WTC11 (cell line): ENCODE data around the gene HECW1. TPM values are rescaled to one million over a fixed set of nuclear protein-coding genes. Genes with fewer than 3 reads are reported as not detected.

Experiments
- ATAC-seq: fragments of 200-7000 bp; cut with Tn5 transposase; 2 replicates; pipeline ENCODE4 v1.10.0; 2021; ENCODE audit warnings: mild to moderate bottlenecking, moderate library complexity
- CTCF ChIA-PET: fragments of 300-600 bp; sonication (Branson Sonifier 250); formaldehyde crosslinking; loops from one replicate; lab custom pipeline; 2021; ENCODE audit warnings: antibody characterized with exemption; lab: Charles Lee
- POLR2A ChIA-PET: fragments of 350-600 bp; sonication (Branson Sonifier 250); formaldehyde crosslinking; loops from one replicate; lab custom pipeline; 2021; ENCODE audit warnings: antibody characterized with exemption; lab: Charles Lee
- DNase-seq: peaks from one replicate; pipeline ENCODE4 v3.0.0; 2021; ENCODE audit warnings: low spot score
- H3K27ac Mint-ChIP-seq: 2 replicates; pipeline ENCODE4 v1.8.0; 2021; ENCODE audit warnings: mixed read lengths
- H3K27me3 Mint-ChIP-seq: 2 replicates; pipeline ENCODE4 v1.8.0; 2021; ENCODE audit warnings: low read depth, mild to moderate bottlenecking, moderate library complexity, mixed read lengths
- H3K36me3 Mint-ChIP-seq: 2 replicates; pipeline ENCODE4 v1.8.0; 2021; ENCODE audit warnings: mixed read lengths
- H3K4me1 Mint-ChIP-seq: 2 replicates; pipeline ENCODE4 v1.8.0; 2022; ENCODE audit warnings: mixed read lengths
- H3K4me3 Mint-ChIP-seq: 2 replicates; pipeline ENCODE4 v1.8.0; 2021; ENCODE audit warnings: mild to moderate bottlenecking, moderate library complexity, mixed read lengths
- H3K9me3 Mint-ChIP-seq: 2 replicates; pipeline ENCODE4 v1.8.0; 2021; ENCODE audit warnings: mixed read lengths
- FOXJ3 ChIP-seq: sonication (generic); formaldehyde crosslinking; IDR thresholded peaks from 2 replicates; pipeline ENCODE4 v1.9.0; 2021; ENCODE audit warnings: missing genetic modification reagents, mild to moderate bottlenecking, borderline replicate concordance
- MAX ChIP-seq: sonication (generic); formaldehyde crosslinking; IDR thresholded peaks from 2 replicates; pipeline ENCODE4 v1.8.0; 2022; ENCODE audit warnings: mild to moderate bottlenecking, missing genetic modification reagents
- PREB ChIP-seq: sonication (generic); formaldehyde crosslinking; IDR thresholded peaks from 2 replicates; pipeline ENCODE4 v1.8.1; 2022; ENCODE audit warnings: mild to moderate bottlenecking, missing genetic modification reagents, moderate library complexity, borderline replicate concordance
- SOX15 ChIP-seq: fragments of 250-450 bp; sonication (Bioruptor Pico); IDR thresholded peaks from 2 replicates; pipeline ENCODE4 v1.9.0; 2021; ENCODE audit warnings: mild to moderate bottlenecking
- ZNF317 ChIP-seq: sonication (generic); formaldehyde crosslinking; IDR thresholded peaks from 2 replicates; pipeline ENCODE4 v1.8.1; 2023; ENCODE audit warnings: low read depth, mild to moderate bottlenecking, moderate library complexity, missing genetic modification reagents, borderline replicate concordance
- ZNF423 ChIP-seq: fragments of 250-450 bp; sonication (Bioruptor Pico); IDR thresholded peaks from 2 replicates; pipeline ENCODE4 v2.1.2; 2022; ENCODE audit warnings: mild to moderate bottlenecking, moderate library complexity
- ZNF532 ChIP-seq: fragments of 250-450 bp; sonication (Bioruptor Pico); IDR thresholded peaks from 2 replicates; pipeline ENCODE4 v1.9.0; 2021; ENCODE audit warnings: mild to moderate bottlenecking, borderline replicate concordance
- total RNA-seq: library from RNA; stranded (reverse); gene quantifications from 3 replicates; pipeline ENCODE4 v1.2.3, GENCODE V29; 2021
- TF ChIP-seq, protein P1 (sequence below): sonication (generic); formaldehyde crosslinking; IDR thresholded peaks from 2 replicates; pipeline ENCODE4 v1.8.0; 2023; ENCODE audit warnings: mild to moderate bottlenecking, missing genetic modification reagents
- TF ChIP-seq, protein P2 (sequence below): fragments of 250-450 bp; sonication (Bioruptor Pico); IDR thresholded peaks from 2 replicates; pipeline ENCODE4 v1.9.0; 2021; ENCODE audit warnings: mild to moderate bottlenecking

HECW1 gene
- total RNA-seq, 1 experiment from 2014 or later: 6.1 TPM

- ChIA-PET POLR2A (no interaction called here), CTCF (interaction anchor here (1.8 kb wide), 1 partner anchor 20 kb away, joined by 10 read pairs; the partner anchor contains the start of gene STK17A)
- H3K36me3 Mint-ChIP-seq: peaks cover 20% of the 10 kb centered on the region
- H3K9me3 Mint-ChIP-seq: peaks cover 10% of the 10 kb centered on the region
- no peak for DNase-seq
- no peaks in the 10 kb centered on the region for H3K4me1 Mint-ChIP-seq
- no peak overlapping the region for H3K27ac Mint-ChIP-seq
- no peaks in the 10 kb centered on the region for H3K27me3 Mint-ChIP-seq
- TF ChIP-seq, protein P1, sequence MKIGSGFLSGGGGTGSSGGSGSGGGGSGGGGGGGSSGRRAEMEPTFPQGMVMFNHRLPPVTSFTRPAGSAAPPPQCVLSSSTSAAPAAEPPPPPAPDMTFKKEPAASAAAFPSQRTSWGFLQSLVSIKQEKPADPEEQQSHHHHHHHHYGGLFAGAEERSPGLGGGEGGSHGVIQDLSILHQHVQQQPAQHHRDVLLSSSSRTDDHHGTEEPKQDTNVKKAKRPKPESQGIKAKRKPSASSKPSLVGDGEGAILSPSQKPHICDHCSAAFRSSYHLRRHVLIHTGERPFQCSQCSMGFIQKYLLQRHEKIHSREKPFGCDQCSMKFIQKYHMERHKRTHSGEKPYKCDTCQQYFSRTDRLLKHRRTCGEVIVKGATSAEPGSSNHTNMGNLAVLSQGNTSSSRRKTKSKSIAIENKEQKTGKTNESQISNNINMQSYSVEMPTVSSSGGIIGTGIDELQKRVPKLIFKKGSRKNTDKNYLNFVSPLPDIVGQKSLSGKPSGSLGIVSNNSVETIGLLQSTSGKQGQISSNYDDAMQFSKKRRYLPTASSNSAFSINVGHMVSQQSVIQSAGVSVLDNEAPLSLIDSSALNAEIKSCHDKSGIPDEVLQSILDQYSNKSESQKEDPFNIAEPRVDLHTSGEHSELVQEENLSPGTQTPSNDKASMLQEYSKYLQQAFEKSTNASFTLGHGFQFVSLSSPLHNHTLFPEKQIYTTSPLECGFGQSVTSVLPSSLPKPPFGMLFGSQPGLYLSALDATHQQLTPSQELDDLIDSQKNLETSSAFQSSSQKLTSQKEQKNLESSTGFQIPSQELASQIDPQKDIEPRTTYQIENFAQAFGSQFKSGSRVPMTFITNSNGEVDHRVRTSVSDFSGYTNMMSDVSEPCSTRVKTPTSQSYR: no peak
- no peak overlapping the region for H3K4me3 Mint-ChIP-seq
- no peak for ATAC-seq
Measured at GRCh38 chr7:43602256-43602655, 489.8 kb downstream of the HECW1 start.

DNA sequence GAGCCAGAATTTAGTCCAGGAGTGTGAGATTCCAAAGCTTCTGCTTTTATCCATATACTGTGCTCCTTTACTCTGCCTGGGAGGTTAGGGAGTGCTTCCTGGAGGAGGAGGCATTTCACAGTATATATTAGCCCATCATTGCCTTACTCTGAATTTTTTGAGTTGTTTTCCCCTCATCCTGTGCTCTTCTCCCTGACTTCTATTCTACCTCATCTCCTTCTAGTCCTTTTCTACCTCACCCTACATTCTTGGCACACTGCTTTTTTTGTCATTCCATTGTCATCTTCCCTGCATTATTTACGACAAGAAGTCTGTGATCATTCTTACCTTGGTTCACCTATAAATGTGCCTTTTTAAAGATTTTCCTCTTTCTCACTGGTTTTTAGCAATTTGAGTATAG is 491.8 kb downstream of the HECW1 start:
- ATAC-seq: no peak
- peaks cover 28% of the 10 kb centered on the region for H3K36me3 Mint-ChIP-seq
- CTCF ChIA-PET: interaction anchor here (3.0 kb wide), 1 partner anchor 22 kb away, joined by 15 read pairs; the partner anchor contains the start of gene STK17A

DNA sequence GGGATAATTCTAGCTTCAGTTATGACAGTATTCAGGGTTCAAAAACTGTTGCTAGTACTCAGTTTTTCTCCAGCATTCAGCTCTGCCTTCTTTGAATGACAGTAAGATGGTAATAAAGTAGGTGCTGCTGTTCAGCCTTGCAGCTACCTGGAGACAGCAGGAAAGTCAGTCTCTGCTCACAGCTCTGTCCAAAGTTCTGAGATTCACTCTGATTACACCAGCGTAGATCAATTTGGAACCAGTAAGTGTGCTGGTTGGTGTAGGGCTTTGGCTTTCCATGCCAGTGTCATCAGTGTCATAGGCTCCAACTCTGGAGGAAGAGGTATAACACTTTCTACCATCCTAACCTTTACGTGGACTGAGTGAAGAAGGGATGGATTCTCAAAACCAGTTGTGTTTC is 496.6 kb downstream of the HECW1 start:
- ChIA-PET CTCF (interaction anchor here (1.2 kb wide), 1 partner anchor 27 kb away, joined by 6 read pairs; the partner anchor contains the start of gene STK17A), POLR2A (no interaction called here)
- Mint-ChIP-seq H3K4me1 (no peaks in the 10 kb centered on the region), H3K27ac (no peak overlapping the region), H3K27me3 (no peaks in the 10 kb centered on the region), H3K36me3 (peaks cover 35% of the 10 kb centered on the region), H3K4me3 (no peak overlapping the region), H3K9me3 (peaks cover 10% of the 10 kb centered on the region)
- TF ChIP-seq, protein P2, sequence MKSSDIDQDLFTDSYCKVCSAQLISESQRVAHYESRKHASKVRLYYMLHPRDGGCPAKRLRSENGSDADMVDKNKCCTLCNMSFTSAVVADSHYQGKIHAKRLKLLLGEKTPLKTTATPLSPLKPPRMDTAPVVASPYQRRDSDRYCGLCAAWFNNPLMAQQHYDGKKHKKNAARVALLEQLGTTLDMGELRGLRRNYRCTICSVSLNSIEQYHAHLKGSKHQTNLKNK (CRISPR knock-in tag): no peak
- no peak for TF ChIP-seq PREB (CRISPR knock-in tag)
- ATAC-seq: no peak
- no peak for DNase-seq

More for the DNA sequence above, 491.8 kb downstream of the HECW1 start:
- Mint-ChIP-seq H3K4me3 (no peak overlapping the region), H3K9me3 (peaks cover 10% of the 10 kb centered on the region), H3K4me1 (no peaks in the 10 kb centered on the region), H3K27ac (no peak overlapping the region), H3K27me3 (no peaks in the 10 kb centered on the region)
- TF ChIP-seq FOXJ3 (CRISPR knock-in tag) (no peak), SOX15 (CRISPR knock-in tag) (no peak), ZNF532 (CRISPR knock-in tag) (no peak), ZNF317 (CRISPR knock-in tag) (peak; percentile 96)
- no peak for DNase-seq
- POLR2A ChIA-PET: no interaction called here

DNA sequence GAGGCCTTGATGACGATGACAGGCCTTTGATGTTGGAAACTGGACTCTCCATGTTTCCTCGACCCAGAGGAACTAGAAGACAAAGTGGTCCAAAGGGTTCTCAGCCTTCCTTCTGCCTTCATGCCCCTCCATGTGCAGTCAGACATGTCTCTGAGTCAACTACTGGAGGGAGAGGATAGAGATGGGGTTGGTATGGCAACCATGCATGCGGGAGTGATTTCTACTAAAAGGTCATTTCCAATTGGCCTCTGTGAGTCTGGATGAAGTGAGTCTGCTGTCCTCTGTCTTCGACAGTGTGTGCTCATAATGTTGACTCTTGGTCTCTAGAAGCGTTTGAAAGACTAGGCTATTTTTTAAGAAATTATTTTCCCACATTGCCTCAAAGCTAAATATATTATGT is 499.7 kb downstream of the HECW1 start:
- CTCF ChIA-PET: no interaction called here
- Mint-ChIP-seq H3K4me3 (no peak overlapping the region), H3K9me3 (no peaks in the 10 kb centered on the region), H3K36me3 (peaks cover 27% of the 10 kb centered on the region), H3K27ac (no peak overlapping the region)
- no peak for DNase-seq
- POLR2A ChIA-PET: interaction anchor here (0.6 kb wide), 1 partner anchor 142 kb away, joined by 4 read pairs; no protein-coding TSS in a partner anchor
- no peak for TF ChIP-seq FOXJ3 (CRISPR knock-in tag)
- TF ChIP-seq ZNF423 (CRISPR knock-in tag): no peak
- TF ChIP-seq MAX (CRISPR knock-in tag): no peak
- TF ChIP-seq, all 79 proteins: peak for 0
- Mint-ChIP-seq H3K4me1 (no peaks in the 10 kb centered on the region), H3K27me3 (no peaks in the 10 kb centered on the region)
- ATAC-seq: no peak
